ENCODE measurements around the gene PRELID3B.
"Not testable (repeated sequence)": the region's sequence is repeated elsewhere in the genome, so short reads cannot be mapped to it uniquely, and the experiment has no call there.

PRELID3B gene

GRCh38 chr20:59013031-59013951, 29.3 kb downstream of the PRELID3B start:
- TF ChIP-seq EZH2 (IDR thresholded peaks at IDR 0.05; ENCODE audit: borderline replicate concordance, low read length): no peak
- TF ChIP-seq CTCF (IDR thresholded peaks at IDR 0.05; ENCODE audit: low read length): no peak
- H3K4me3 ChIP-seq (ENCODE audit: low read depth, low read length, poor library complexity, severe bottlenecking): no peak overlapping the region
- H3K27ac ChIP-seq (ENCODE audit: low read depth, low read length, poor library complexity, severe bottlenecking): no peak overlapping the region
- peaks cover 44% of the 10 kb centered on the region for H3K4me1 ChIP-seq (ENCODE audit: insufficient read depth, low read length, severe bottlenecking)
- no peaks in the 10 kb centered on the region for H4K20me1 ChIP-seq (ENCODE audit: insufficient read depth, low read length)
- H3K4me2 ChIP-seq (ENCODE audit: low read length): no peak overlapping the region
- H3K9ac ChIP-seq (ENCODE audit: low read length): no peak overlapping the region
- no peaks in the 10 kb centered on the region for H3K27me3 ChIP-seq (ENCODE audit: insufficient read depth, low read length)
- no peak overlapping the region for H2AFZ ChIP-seq (ENCODE audit: low read length)
- H3K79me2 ChIP-seq (ENCODE audit: insufficient read depth, low read length): no peaks in the 10 kb centered on the region
- H3K36me3 ChIP-seq (ENCODE audit: insufficient read depth, low read length): no peaks in the 10 kb centered on the region
- H3F3A ChIP-seq (ENCODE audit: insufficient read depth, low read length): no peaks in the 10 kb centered on the region
- H3K9me2 ChIP-seq (ENCODE audit: low read depth, low read length): no peaks in the 10 kb centered on the region
- no peaks in the 10 kb centered on the region for H3K9me3 ChIP-seq (ENCODE audit: low read length)

- H3K4me1 ChIP-seq (ENCODE audit: insufficient read depth, low read length, severe bottlenecking): peaks cover 45% of the 10 kb centered on the region
- not testable (repeated sequence) for H3K4me2 ChIP-seq (ENCODE audit: low read length); H3K36me3 ChIP-seq (ENCODE audit: insufficient read depth, low read length); H4K20me1 ChIP-seq (ENCODE audit: insufficient read depth, low read length); H3K27me3 ChIP-seq (ENCODE audit: insufficient read depth, low read length); H3K9me2 ChIP-seq (ENCODE audit: low read depth, low read length); H3K4me3 ChIP-seq (ENCODE audit: low read depth, low read length, poor library complexity, severe bottlenecking); H2AFZ ChIP-seq (ENCODE audit: low read length); H3F3A ChIP-seq (ENCODE audit: insufficient read depth, low read length); H3K27ac ChIP-seq (ENCODE audit: low read depth, low read length, poor library complexity, severe bottlenecking); H3K79me2 ChIP-seq (ENCODE audit: insufficient read depth, low read length); H3K9me3 ChIP-seq (ENCODE audit: low read length); H3K9ac ChIP-seq (ENCODE audit: low read length)
Observed at GRCh38 chr20:59011874-59012157, 30.8 kb downstream of the PRELID3B start.

GRCh38 chr20:59010995-59011873, 31.4 kb downstream of the PRELID3B start:
- no peaks in the 10 kb centered on the region for H3K9me2 ChIP-seq (ENCODE audit: low read depth, low read length)
- no peaks in the 10 kb centered on the region for H3K27me3 ChIP-seq (ENCODE audit: insufficient read depth, low read length)
- H2AFZ ChIP-seq (ENCODE audit: low read length): no peak overlapping the region
- no peak for TF ChIP-seq CTCF (IDR thresholded peaks at IDR 0.05; ENCODE audit: low read length)
- no peak for TF ChIP-seq EZH2 (IDR thresholded peaks at IDR 0.05; ENCODE audit: borderline replicate concordance, low read length)
- no peak overlapping the region for H3K9ac ChIP-seq (ENCODE audit: low read length)
- no peak overlapping the region for H3K27ac ChIP-seq (ENCODE audit: low read depth, low read length, poor library complexity, severe bottlenecking)
- peaks cover 41% of the 10 kb centered on the region for H3K4me1 ChIP-seq (ENCODE audit: insufficient read depth, low read length, severe bottlenecking)
- H3F3A ChIP-seq (ENCODE audit: insufficient read depth, low read length): no peaks in the 10 kb centered on the region
- no peaks in the 10 kb centered on the region for H3K36me3 ChIP-seq (ENCODE audit: insufficient read depth, low read length)
- H3K4me3 ChIP-seq (ENCODE audit: low read depth, low read length, poor library complexity, severe bottlenecking): no peak overlapping the region
- H4K20me1 ChIP-seq (ENCODE audit: insufficient read depth, low read length): no peaks in the 10 kb centered on the region
- H3K79me2 ChIP-seq (ENCODE audit: insufficient read depth, low read length): no peaks in the 10 kb centered on the region
- H3K9me3 ChIP-seq (ENCODE audit: low read length): no peaks in the 10 kb centered on the region
- H3K4me2 ChIP-seq (ENCODE audit: low read length): no peak overlapping the region
